B cell (primary cell): ENCODE measurements around the gene SDCCAG8. TPM values are rescaled to one million over a fixed set of nuclear protein-coding genes. Genes with fewer than 3 reads are reported as not detected.

Experiments used
- ATAC-seq: fragments of 200-7000 bp; cut with Tn5 transposase; one replicate; pipeline ENCODE4 v1.10.0; 2021; ENCODE audit warnings: low read depth, mild to moderate bottlenecking, moderate number of reproducible peaks, moderate library complexity
- CTCF ChIA-PET: fragments of 350-600 bp; sonication (Branson Sonifier 250); formaldehyde crosslinking; loops from one replicate; lab custom pipeline; 2021; ENCODE audit warnings: antibody characterized with exemption, inconsistent platforms; lab: Charles Lee
- POLR2A ChIA-PET: fragments of 350-600 bp; sonication (Branson Sonifier 250); formaldehyde crosslinking; loops from one replicate; lab custom pipeline; 2021; ENCODE audit warnings: antibody characterized with exemption; lab: Charles Lee
- DNase-seq: peaks from one replicate; pipeline ENCODE4 v3.0.0; 2013
- H2AFZ ChIP-seq: 2 replicates; pipeline ENCODE4 v1.6.1; 2012; ENCODE audit warnings: mild to moderate bottlenecking, low read depth, low read length; ENCODE audit not compliant: insufficient read depth, poor library complexity, severe bottlenecking
- H3K27ac ChIP-seq, 2 donors: 1 replicate in 1 of 2; 2 replicates in 1 of 2; pipeline ENCODE4 v1.5.1; 2012 to 2013; ENCODE audit warnings: low read length in 2 of 2, mild to moderate bottlenecking in 2 of 2, moderate library complexity in 1 of 2
- H3K27me3 ChIP-seq, 4 experiments: fragments of 200-600 bp in 1 of 4; sonication (generic) in 1 of 4; replicated peaks in 1 of 4; 1 replicate in 2 of 4; 2 replicates in 2 of 4; pipeline versions ENCODE4 v1.6.1 to v1.7.0; 2013 to 2016; ENCODE audit warnings: low read length in 3 of 4, mild to moderate bottlenecking in 2 of 4, mixed read lengths in 1 of 4, moderate library complexity in 1 of 4; ENCODE audit not compliant: insufficient read depth in 4 of 4, control insufficient read depth in 3 of 4; ENCODE audit errors: control extremely low read depth in 1 of 4
- H3K36me3 ChIP-seq, 2 experiments: replicated peaks in 1 of 2; 1 replicate in 1 of 2; 2 replicates in 1 of 2; pipeline versions ENCODE4 v1.6.1 to v1.7.1; 2013; ENCODE audit warnings: low read length in 1 of 2; ENCODE audit not compliant: insufficient read depth in 2 of 2, control insufficient read depth in 1 of 2; ENCODE audit errors: control extremely low read depth in 1 of 2, extremely low read depth in 1 of 2
- H3K4me1 ChIP-seq, 2 donors: fragments of 200-600 bp in 1 of 2; sonication (generic) in 1 of 2; 1 replicate in 1 of 2; 2 replicates in 1 of 2; pipeline versions ENCODE4 v1.5.1 to v1.6.1; 2013 to 2017; ENCODE audit warnings: low read length in 2 of 2; ENCODE audit not compliant: control insufficient read depth in 2 of 2, insufficient read depth in 2 of 2
- H3K4me2 ChIP-seq: replicated peaks from 2 replicates; pipeline ENCODE3; 2012; ENCODE audit warnings: mild to moderate bottlenecking, low read depth, low read length; ENCODE audit not compliant: poor library complexity, severe bottlenecking
- H3K4me3 ChIP-seq, 5 experiments: fragments of 200-600 bp in 1 of 5; sonication (generic) in 1 of 5; 1 replicate in 3 of 5; 2 replicates in 2 of 5; pipeline versions ENCODE4 v1.5.1 to v1.7.0; 2011 to 2016; ENCODE audit warnings: low read length in 4 of 5, mild to moderate bottlenecking in 4 of 5, low read depth in 2 of 5, control low read depth in 1 of 5, moderate library complexity in 1 of 5; ENCODE audit not compliant: insufficient read depth in 1 of 5; ENCODE audit errors: control extremely low read depth in 1 of 5, extremely low read depth in 1 of 5
- H3K79me2 ChIP-seq: fragments of 200-600 bp; sonication (generic); one replicate; pipeline ENCODE4 v1.6.0; 2016; ENCODE audit warnings: low read length; ENCODE audit not compliant: control insufficient read depth, insufficient read depth
- H3K9ac ChIP-seq: fragments of 200-600 bp; sonication (generic); 2 replicates; pipeline ENCODE4 v1.6.1; 2017; ENCODE audit warnings: mild to moderate bottlenecking, low read length, moderate library complexity
- H3K9me3 ChIP-seq, 3 donors: one replicate each; pipeline versions ENCODE4 v1.6.1 to v1.7.1; 2013; ENCODE audit warnings: low read length in 2 of 3; ENCODE audit not compliant: control insufficient read depth in 2 of 3, insufficient read depth in 1 of 3; ENCODE audit errors: control extremely low read depth in 1 of 3
- H4K20me1 ChIP-seq: 2 replicates; pipeline ENCODE4 v1.6.0; 2012; ENCODE audit warnings: mild to moderate bottlenecking, low read length; ENCODE audit not compliant: insufficient read depth, control insufficient read depth, poor library complexity, severe bottlenecking
- H3K27ac Mint-ChIP-seq: one replicate; pipeline ENCODE4 v1.8.0; 2021; ENCODE audit warnings: mixed read lengths
- H3K27me3 Mint-ChIP-seq: one replicate; pipeline ENCODE4 v1.8.0; 2021; ENCODE audit warnings: mixed read lengths
- H3K4me1 Mint-ChIP-seq: one replicate; pipeline ENCODE4 v1.8.0; 2021; ENCODE audit warnings: mixed read lengths
- H3K4me3 Mint-ChIP-seq: one replicate; pipeline ENCODE4 v1.8.0; 2021; ENCODE audit warnings: mixed read lengths
- H3K9me3 Mint-ChIP-seq: one replicate; pipeline ENCODE4 v1.8.0; 2022; ENCODE audit warnings: mixed read lengths; ENCODE audit not compliant: insufficient read depth
- EZH2 ChIP-seq: IDR thresholded peaks from 2 replicates; pipeline ENCODE4 v1.6.1; 2012; ENCODE audit warnings: borderline replicate concordance, low read depth, mild to moderate bottlenecking, moderate library complexity, low read length; ENCODE audit not compliant: insufficient read depth, poor library complexity, severe bottlenecking
- WGBS: methylation state at CpG from one replicate; pipeline ENCODE4 v1.1.5; 2013; ENCODE audit warnings: missing lambda C conversion rate; ENCODE audit not compliant: insufficient coverage; 5-methylcytosine and 5-hydroxymethylcytosine counted together
- intact Hi-C: fragments of 100-400 bp; cut with micrococcal nuclease; formaldehyde crosslinking; loops from one replicate; pipeline ENCODE4 v1.10.0; 2022
- polyA plus RNA-seq: library from polyadenylated mRNA; depleted of rRNA; stranded (reverse); fragments of >200 nt; gene quantifications from 2 replicates; pipeline ENCODE4 v1.2.3, GENCODE V29; 2012
- total RNA-seq, 2 donors: library from RNA; stranded (reverse); fragments of 120-200 nt in 1 of 2; gene quantifications; 1 replicate in 1 of 2; 2 replicates in 1 of 2; pipeline versions ENCODE4 v1.2.3 to v1.2.4, GENCODE V29; 2013 to 2022
- TF ChIP-seq, protein P1 (sequence below): fragments of 200-600 bp; IDR thresholded peaks from one replicate; pipeline ENCODE4 v1.8.0; 2022; ENCODE audit warnings: antibody characterized with exemption, mild to moderate bottlenecking

SDCCAG8 gene
- total and polyA plus RNA-seq, 2 donors (not counting 1 experiment from before 2014, with no cell fraction given) = 37.1 to 60.7 TPM

DNA sequence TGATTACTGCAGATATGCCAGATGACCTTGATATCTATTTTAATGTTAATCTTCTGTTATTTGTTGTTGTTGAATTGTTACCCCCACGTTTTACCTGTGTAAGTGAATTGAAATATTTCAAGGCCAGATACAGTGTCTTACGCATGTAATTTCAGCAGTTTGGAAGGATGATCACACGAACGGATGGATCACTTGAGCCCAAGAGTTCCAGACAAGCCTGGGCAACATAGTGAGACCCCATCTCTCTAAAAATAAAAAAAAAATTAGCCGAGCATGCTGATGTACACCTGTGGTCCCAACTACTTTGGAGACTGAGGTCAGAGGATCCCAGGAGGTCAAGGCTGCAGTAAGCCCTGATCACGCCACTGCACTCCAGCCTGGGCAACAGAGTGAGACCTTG, 32.2 kb downstream of the SDCCAG8 start:
- ATAC-seq = peak; percentile 40
- ChIA-PET POLR2A (no interaction called here), CTCF (no interaction called here)
- Histone ChIP-seq H3K4me1 (peaks cover 27 to 31% of the 10 kb centered on the region in 2 donors), H3K27me3 (no peaks in the 10 kb centered on the region), H4K20me1 (no peaks in the 10 kb centered on the region), H3K4me3 (no peak overlapping the region), H3K9me3 (peaks cover 0 to 2% (median under 1%) of the 10 kb centered on the region in 3 donors), H3K79me2 (peaks cover 14% of the 10 kb centered on the region), H3K4me2 (peak overlapping the region; percentile 46), H3K36me3 (peaks cover 0 to 2% of the 10 kb centered on the region in 2 experiments), H3K9ac (peak overlapping the region; percentile 1), H3K27ac (peak overlapping the region; percentile 71 to 86), H2AFZ (no peak overlapping the region)
- WGBS = 38% methylated on average over 2 of the region's 6 CpGs
- H3K9me3 Mint-ChIP-seq = peaks cover 1% of the 10 kb centered on the region
- peak overlapping the region; percentile 90 for H3K27ac Mint-ChIP-seq
- no peak for DNase-seq
- intact Hi-C loops = no loop called here
- H3K4me1 Mint-ChIP-seq = peaks cover 51% of the 10 kb centered on the region
- H3K27me3 Mint-ChIP-seq = no peaks in the 10 kb centered on the region
- TF ChIP-seq EZH2 = no peak
- TF ChIP-seq, protein P1, sequence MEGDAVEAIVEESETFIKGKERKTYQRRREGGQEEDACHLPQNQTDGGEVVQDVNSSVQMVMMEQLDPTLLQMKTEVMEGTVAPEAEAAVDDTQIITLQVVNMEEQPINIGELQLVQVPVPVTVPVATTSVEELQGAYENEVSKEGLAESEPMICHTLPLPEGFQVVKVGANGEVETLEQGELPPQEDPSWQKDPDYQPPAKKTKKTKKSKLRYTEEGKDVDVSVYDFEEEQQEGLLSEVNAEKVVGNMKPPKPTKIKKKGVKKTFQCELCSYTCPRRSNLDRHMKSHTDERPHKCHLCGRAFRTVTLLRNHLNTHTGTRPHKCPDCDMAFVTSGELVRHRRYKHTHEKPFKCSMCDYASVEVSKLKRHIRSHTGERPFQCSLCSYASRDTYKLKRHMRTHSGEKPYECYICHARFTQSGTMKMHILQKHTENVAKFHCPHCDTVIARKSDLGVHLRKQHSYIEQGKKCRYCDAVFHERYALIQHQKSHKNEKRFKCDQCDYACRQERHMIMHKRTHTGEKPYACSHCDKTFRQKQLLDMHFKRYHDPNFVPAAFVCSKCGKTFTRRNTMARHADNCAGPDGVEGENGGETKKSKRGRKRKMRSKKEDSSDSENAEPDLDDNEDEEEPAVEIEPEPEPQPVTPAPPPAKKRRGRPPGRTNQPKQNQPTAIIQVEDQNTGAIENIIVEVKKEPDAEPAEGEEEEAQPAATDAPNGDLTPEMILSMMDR = no peak
- H3K4me3 Mint-ChIP-seq = peak overlapping the region; percentile 52

DNA sequence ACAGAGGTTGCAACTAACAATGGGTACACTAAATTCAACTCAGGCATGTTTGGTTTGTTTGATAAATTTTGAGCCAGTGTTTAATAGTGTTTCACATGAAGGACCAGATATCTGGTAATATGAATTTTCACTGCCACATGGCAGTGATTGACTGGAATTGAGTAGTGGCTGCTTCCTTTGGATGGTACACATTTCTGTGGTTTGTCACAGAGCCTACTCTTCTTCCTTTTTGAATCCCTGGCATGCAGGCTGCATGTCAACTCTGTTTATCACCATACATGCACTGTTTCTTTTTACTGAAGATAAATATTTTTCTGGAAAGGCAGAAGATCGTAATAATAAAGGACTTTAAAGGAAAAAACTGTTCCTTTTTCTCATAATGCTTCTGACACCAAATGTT, 35.5 kb downstream of the SDCCAG8 start:
- Histone ChIP-seq H3K4me1 (peaks cover 24 to 25% of the 10 kb centered on the region in 2 donors), H3K4me2 (no peak overlapping the region), H3K27ac (no peak overlapping the region), H2AFZ (no peak overlapping the region), H3K36me3 (peaks cover 0 to 5% of the 10 kb centered on the region in 2 experiments), H3K27me3 (no peaks in the 10 kb centered on the region), H3K9ac (no peak overlapping the region), H3K79me2 (peaks cover 16% of the 10 kb centered on the region), H3K9me3 (peaks cover 0 to 10% (median 7%) of the 10 kb centered on the region in 3 donors), H3K4me3 (no peak overlapping the region), H4K20me1 (no peaks in the 10 kb centered on the region)
- H3K9me3 Mint-ChIP-seq = peaks cover 12% of the 10 kb centered on the region
- no CpG with 5 or more reads among the region's 1 CpG for WGBS
- intact Hi-C loops = no loop called here
- DNase-seq = no peak
- ATAC-seq = no peak
- H3K27ac Mint-ChIP-seq = no peak overlapping the region
- H3K4me3 Mint-ChIP-seq = no peak overlapping the region
- TF ChIP-seq EZH2 = no peak
- TF ChIP-seq, protein P1 = no peak
- peaks cover 34% of the 10 kb centered on the region for H3K4me1 Mint-ChIP-seq
- POLR2A ChIA-PET = no interaction called here
- CTCF ChIA-PET = interaction anchor here (1.7 kb wide), 1 partner anchor 36 kb away, joined by 4 read pairs; the partner anchor contains the start of genes CEP170 and SDCCAG8
- no peaks in the 10 kb centered on the region for H3K27me3 Mint-ChIP-seq
